ENCODE results near the gene TRIM63. TPM values are rescaled to one million over a fixed set of nuclear protein-coding genes. Genes with fewer than 3 reads are reported as not detected.

TRIM63 gene
- total and polyA plus RNA-seq, 2 of the 8 experiments (the other 6 are each of a cell fraction or from before 2014, with no cell fraction given), result not detected

DNA sequence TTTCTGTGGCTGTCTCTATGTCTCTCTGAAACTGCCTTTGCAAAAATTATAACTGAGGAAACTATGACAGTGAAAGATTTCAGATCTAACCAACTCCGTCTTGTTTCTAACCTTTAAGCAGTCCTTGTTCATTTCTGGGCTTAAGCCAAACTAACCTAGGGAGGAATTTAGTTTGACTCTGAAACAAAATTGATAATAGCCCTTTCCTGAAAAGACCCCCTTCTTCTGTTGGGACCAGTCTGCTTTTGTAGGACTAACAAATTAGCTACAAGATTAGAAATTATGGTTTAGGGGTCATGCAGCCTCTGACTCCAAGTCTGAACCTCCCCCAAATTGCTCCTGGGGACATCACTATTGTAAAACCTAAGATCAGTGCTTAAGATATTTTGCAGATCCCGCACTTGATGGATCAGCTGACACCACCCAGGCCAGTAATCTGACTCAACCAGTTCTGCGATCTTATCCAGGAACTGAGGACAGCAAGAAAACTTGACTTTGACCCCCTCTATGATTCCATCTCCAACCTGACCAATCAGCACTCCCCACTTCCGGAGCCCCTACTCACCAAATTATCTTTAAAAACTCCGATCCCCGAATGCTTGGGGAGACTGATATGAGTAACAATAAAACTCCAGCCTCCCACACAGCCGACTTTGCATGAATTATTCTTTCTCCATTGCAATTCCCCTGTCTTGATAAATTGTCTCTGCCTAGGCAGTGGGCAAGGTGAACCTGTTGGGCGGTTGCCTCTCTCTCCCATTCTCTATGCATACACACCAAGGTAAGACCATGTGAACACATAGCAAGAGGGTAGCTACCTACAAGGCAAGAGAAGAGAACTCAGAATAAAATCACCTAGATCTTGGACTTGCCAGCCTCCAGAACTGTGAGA, 11.1 kb upstream of the TRIM63 start:
- H2AFZ ChIP-seq (ENCODE audit: low read length), result peak overlapping the region; percentile 90
- no peak overlapping the region for H3K27ac ChIP-seq (ENCODE audit: low read depth, low read length)
- H3K9me3 ChIP-seq (ENCODE audit: insufficient read depth in 2 of 2, low read depth in 1 of 2, low read length in 1 of 2), result no peaks in the 10 kb centered on the region
- H2BK12ac ChIP-seq (ENCODE audit: low read depth, low read length), result no peak overlapping the region
- 0 out of 4 replicates have a peak overlapping the region, but pooled peaks of 1 of the 2 experiments have one; percentile 20 for H3K4me2 ChIP-seq (ENCODE audit: insufficient read depth in 1 of 2, low read depth in 2 of 2, low read length in 2 of 2)
- H2BK120ac ChIP-seq (replicated peaks; ENCODE audit: low read depth, low read length), result no peak overlapping the region
- ChIA-PET POLR2A (ENCODE audit: partially characterized antibody) (no interaction called here), CTCF (ENCODE audit: partially characterized antibody) (interaction anchor here (1.6 to 3.1 kb wide), 3 partner anchors 9 to 42 kb away, joined by 3 to 8 read pairs (median 4); no protein-coding TSS in a partner anchor)
- H4K91ac ChIP-seq (replicated peaks; ENCODE audit: insufficient read length, low read length), result no peak overlapping the region
- H4K8ac ChIP-seq (ENCODE audit: extremely low read depth, insufficient read depth, low read length), result no peak overlapping the region
- H3K56ac ChIP-seq (replicated peaks; ENCODE audit: insufficient read length, low read depth, low read length), result no peak overlapping the region
- no peak for TF ChIP-seq SRF (IDR thresholded peaks at IDR 0.05; ENCODE audit: low read depth, low read length)
- TF ChIP-seq SUZ12 (IDR thresholded peaks at IDR 0.05; ENCODE audit: low read length), result no peak
- no peak for TF ChIP-seq POLR2AphosphoS5 (IDR thresholded peaks at IDR 0.05; ENCODE audit: low read depth, low read length)
- TF ChIP-seq ASH2L (IDR thresholded peaks at IDR 0.05; ENCODE audit: low read length), result no peak
- no peak overlapping the region for H2AK5ac ChIP-seq (ENCODE audit: low read depth, low read length)
- FAIRE-seq (no peak), DNase-seq (ENCODE audit: low read depth in 1 of 2, low spot score in 2 of 2) (no peak)
- WGBS, 2 experiments (ENCODE audit: extremely low coverage in 1 of 2, insufficient coverage in 1 of 2, insufficient read length in 1 of 2, insufficient replicate concordance in 2 of 2, low coverage in 1 of 2, low lambda C conversion rate in 2 of 2, missing lambda C conversion rate in 1 of 2), result 88% methylated on average over 8 of the region's 8 CpGs; no CpG with 5 or more reads in 1 of the 2 experiments
- H4K5ac ChIP-seq (ENCODE audit: insufficient read length, low read depth, low read length), result no peak overlapping the region
- no peaks in the 10 kb centered on the region for H3K79me2 ChIP-seq (ENCODE audit: control insufficient read depth in 1 of 2, insufficient read depth in 2 of 2, low read length in 2 of 2)
- H3K79me1 ChIP-seq (ENCODE audit: low read depth, low read length), result no peaks in the 10 kb centered on the region
- H3K18ac ChIP-seq (ENCODE audit: extremely low read depth, low read length), result no peak overlapping the region
- no peak overlapping the region for H3K23ac ChIP-seq (ENCODE audit: insufficient read length)
- no peak overlapping the region for H2BK5ac ChIP-seq (ENCODE audit: low read depth, low read length)
- no peak overlapping the region for H3K14ac ChIP-seq (ENCODE audit: insufficient read length)
- H3K27me3 ChIP-seq (replicated peaks in 1 of 4; ENCODE audit: control insufficient read depth in 3 of 4, extremely low read depth in 1 of 4, insufficient read depth in 3 of 4, low read length in 3 of 4), result no peaks in the 10 kb centered on the region; a peak in 1 of 7 replicates
- H2BK15ac ChIP-seq (ENCODE audit: low read length), result no peak overlapping the region
- peaks cover 0 to 9% (median 6%) of the 10 kb centered on the region in 4 experiments; a peak in 4 of 7 replicates for H3K4me1 ChIP-seq (replicated peaks in 1 of 4; ENCODE audit: control insufficient read depth in 3 of 4, insufficient read depth in 4 of 4, low read length in 3 of 4)
- no peaks in the 10 kb centered on the region for H3K36me3 ChIP-seq (ENCODE audit: control insufficient read depth in 2 of 4, insufficient read depth in 4 of 4, low read length in 3 of 4)
- no peaks in the 10 kb centered on the region for H4K20me1 ChIP-seq (replicated peaks in 1 of 2; ENCODE audit: control insufficient read depth in 1 of 2, insufficient read depth in 2 of 2, low read length in 2 of 2)
- no peak overlapping the region for H2BK20ac ChIP-seq (ENCODE audit: low read length)
- no peak overlapping the region for H3K4ac ChIP-seq (replicated peaks; ENCODE audit: insufficient read length, low read depth, low read length)
- no peak overlapping the region for H3K9ac ChIP-seq (replicated peaks in 1 of 4; ENCODE audit: extremely low read depth in 1 of 4, low read depth in 3 of 4, low read length in 3 of 4)
- no peak overlapping the region for H3K4me3 ChIP-seq (ENCODE audit: extremely low read depth in 1 of 4, insufficient read depth in 2 of 4, low read depth in 3 of 4, low read length in 4 of 4)
- no peaks in the 10 kb centered on the region for H3K23me2 ChIP-seq (ENCODE audit: low read depth, low read length)

Measured in H1 (cell line).